PFSK-1 (cell line): ENCODE results near the gene RALA.

ENCODE experiments used
- FOXP2 ChIP-seq: optimal IDR thresholded peaks from 2 replicates; pipeline ENCODE3; 2011; ENCODE audit warnings: borderline replicate concordance, control low read depth, inconsistent platforms; ENCODE audit not compliant: insufficient read depth; ENCODE audit errors: extremely low read length, extremely low read depth
- POLR2AphosphoS5 ChIP-seq: IDR thresholded peaks from 2 replicates; pipeline ENCODE4 v1.6.1; 2012; ENCODE audit warnings: low read depth, mild to moderate bottlenecking, control low read depth, low read length, moderate library complexity
- SIN3A ChIP-seq: IDR thresholded peaks from 2 replicates; pipeline ENCODE4 v1.6.1; 2012; ENCODE audit warnings: mild to moderate bottlenecking, low read length, moderate library complexity, borderline replicate concordance; ENCODE audit not compliant: insufficient read depth
- TAF1 ChIP-seq: IDR thresholded peaks from 2 replicates; pipeline ENCODE4 v1.6.1; 2012; ENCODE audit warnings: low read length, control low read depth, borderline replicate concordance; ENCODE audit not compliant: insufficient read depth
- TF ChIP-seq, protein P1 (sequence below), 2 experiments: IDR thresholded peaks; 2 replicates each; pipeline versions ENCODE4 v1.6.1 to v1.8.0; 2011 to 2012; ENCODE audit warnings: low read depth in 2 of 2, low read length in 2 of 2, control low read depth in 1 of 2, inconsistent platforms in 1 of 2, mild to moderate bottlenecking in 1 of 2, moderate library complexity in 1 of 2; ENCODE audit not compliant: insufficient read depth in 1 of 2

RALA gene

DNA sequence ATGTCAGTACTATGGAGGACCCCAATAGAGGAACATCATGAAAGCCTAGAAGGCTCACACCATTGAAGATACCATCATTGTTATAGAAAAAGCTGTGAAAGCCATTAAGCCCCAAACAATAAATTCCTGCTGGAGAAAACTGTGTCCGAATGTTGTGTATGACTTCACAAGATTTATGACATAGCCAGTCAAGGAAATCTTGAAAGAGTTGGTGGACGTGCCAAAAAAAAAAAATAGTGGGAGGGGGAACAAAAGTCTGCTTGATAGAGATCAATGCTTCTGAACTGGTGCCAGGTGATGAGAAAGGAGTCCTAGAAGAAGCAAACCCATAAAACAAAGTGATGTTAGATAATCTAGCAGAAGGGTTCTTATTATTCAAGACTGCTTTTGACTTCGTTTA, 41.2 kb downstream of the RALA start:
- TF ChIP-seq FOXP2 (no peak), POLR2AphosphoS5 (no peak), SIN3A (no peak), TAF1 (no peak)
- TF ChIP-seq, protein P1, sequence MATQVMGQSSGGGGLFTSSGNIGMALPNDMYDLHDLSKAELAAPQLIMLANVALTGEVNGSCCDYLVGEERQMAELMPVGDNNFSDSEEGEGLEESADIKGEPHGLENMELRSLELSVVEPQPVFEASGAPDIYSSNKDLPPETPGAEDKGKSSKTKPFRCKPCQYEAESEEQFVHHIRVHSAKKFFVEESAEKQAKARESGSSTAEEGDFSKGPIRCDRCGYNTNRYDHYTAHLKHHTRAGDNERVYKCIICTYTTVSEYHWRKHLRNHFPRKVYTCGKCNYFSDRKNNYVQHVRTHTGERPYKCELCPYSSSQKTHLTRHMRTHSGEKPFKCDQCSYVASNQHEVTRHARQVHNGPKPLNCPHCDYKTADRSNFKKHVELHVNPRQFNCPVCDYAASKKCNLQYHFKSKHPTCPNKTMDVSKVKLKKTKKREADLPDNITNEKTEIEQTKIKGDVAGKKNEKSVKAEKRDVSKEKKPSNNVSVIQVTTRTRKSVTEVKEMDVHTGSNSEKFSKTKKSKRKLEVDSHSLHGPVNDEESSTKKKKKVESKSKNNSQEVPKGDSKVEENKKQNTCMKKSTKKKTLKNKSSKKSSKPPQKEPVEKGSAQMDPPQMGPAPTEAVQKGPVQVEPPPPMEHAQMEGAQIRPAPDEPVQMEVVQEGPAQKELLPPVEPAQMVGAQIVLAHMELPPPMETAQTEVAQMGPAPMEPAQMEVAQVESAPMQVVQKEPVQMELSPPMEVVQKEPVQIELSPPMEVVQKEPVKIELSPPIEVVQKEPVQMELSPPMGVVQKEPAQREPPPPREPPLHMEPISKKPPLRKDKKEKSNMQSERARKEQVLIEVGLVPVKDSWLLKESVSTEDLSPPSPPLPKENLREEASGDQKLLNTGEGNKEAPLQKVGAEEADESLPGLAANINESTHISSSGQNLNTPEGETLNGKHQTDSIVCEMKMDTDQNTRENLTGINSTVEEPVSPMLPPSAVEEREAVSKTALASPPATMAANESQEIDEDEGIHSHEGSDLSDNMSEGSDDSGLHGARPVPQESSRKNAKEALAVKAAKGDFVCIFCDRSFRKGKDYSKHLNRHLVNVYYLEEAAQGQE (IDR thresholded peaks at IDR 0.05; ENCODE audit: insufficient read depth in 1 of 2, low read depth in 2 of 2, low read length in 2 of 2), result no peak

DNA sequence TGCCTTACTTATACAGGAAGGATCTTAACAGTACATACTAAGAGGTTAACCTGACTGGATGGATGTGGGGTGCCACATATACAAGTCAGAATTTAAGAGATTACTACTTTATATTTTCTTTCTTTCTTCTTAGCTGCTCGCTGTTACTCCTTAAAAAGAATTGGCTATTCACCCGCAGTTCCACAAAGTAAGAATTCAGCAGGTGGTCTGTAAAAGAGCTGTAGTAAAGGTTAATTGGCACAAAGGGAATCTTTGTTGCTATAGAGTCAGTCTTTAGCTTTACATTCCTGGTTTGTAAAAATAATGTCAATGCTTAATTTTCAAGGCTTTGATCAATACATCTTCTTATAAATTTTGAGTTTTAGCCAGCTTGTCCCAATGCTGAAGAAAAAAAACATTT, 43.2 kb downstream of the RALA start:
- no peak for TF ChIP-seq SIN3A
- no peak for TF ChIP-seq POLR2AphosphoS5
- TF ChIP-seq, protein P1 (IDR thresholded peaks at IDR 0.05; ENCODE audit: insufficient read depth in 1 of 2, low read depth in 2 of 2, low read length in 2 of 2), result no peak
- TF ChIP-seq TAF1, result no peak
- no peak for TF ChIP-seq FOXP2

DNA sequence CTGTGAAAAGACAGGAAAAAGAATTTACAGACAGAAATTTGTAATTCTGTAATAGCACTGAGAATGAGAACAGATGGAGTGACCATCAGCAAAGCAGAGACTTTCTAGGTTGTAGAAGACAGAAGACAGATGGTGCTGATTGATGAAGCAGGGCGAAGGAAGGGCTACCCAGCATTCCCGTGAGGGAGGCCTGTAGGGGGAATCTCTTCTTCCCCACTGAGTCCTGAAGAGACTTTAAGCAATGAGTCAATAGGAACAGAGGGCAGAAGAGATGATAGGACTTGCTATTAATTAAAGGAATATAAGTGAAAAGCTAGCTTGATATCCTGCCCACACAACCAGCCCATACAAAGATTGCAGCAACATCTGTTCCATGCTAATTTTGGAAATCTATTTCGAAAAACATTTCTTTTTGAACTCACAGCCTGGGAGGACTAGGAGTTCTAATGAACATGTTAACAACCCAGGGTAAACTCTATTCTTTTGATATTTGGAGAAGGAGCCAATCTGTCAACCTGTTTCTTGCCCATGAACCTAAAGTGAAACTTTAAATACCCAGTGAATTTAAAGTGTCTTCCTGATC, 44.1 kb downstream of the RALA start:
- TF ChIP-seq SIN3A, result no peak
- TF ChIP-seq TAF1, result no peak
- TF ChIP-seq, protein P1 (IDR thresholded peaks at IDR 0.05; ENCODE audit: insufficient read depth in 1 of 2, low read depth in 2 of 2, low read length in 2 of 2), result no peak
- TF ChIP-seq FOXP2, result no peak
- TF ChIP-seq POLR2AphosphoS5, result no peak

DNA sequence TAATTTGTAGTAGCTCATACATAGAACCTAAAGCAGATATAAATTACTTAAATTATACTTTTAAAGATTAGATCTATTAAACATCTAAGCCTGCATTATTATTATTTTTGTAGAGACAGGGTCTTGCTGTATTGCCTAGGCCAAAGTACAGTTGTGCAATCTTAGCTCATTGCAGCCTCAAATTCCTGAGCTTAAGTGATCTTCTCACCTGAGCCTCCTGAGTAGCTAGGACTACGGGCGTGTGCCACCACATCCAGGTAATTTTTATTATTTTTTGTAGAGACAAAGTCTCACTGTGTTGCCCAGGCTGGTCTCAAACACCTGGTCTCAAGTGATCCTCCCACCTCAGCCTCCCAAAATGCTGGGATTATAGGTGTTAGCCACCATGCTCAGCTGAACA, 46.7 kb downstream of the RALA start:
- no peak for TF ChIP-seq POLR2AphosphoS5
- no peak for TF ChIP-seq FOXP2

DNA sequence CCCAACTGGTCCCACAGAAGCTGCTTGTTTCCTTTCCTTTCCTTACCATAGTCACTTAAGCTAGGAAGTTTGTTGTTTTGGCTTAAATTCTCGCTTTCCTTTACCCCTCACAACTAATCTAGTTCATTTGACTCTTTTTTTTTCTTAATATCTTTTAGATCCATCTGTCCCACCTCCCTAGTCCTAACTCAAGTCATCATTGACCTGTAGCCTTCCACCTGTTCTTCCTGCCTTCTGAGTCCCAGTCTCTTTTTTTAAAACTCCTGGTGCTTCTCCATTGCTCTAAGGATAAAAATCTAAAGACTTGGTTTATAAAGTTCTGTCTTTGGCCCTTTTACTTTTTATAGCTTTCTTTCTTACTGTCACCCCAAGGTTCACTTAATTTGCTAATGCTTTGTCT, 47.6 kb downstream of the RALA start:
- TF ChIP-seq, protein P1 (IDR thresholded peaks at IDR 0.05; ENCODE audit: insufficient read depth in 1 of 2, low read depth in 2 of 2, low read length in 2 of 2), result no peak
- TF ChIP-seq TAF1 (no peak), FOXP2 (no peak), SIN3A (no peak), POLR2AphosphoS5 (no peak)
